Cardiac fibroblast (primary cell): ENCODE data around the gene ETFB.

Experiments used
- DNase-seq, 2 donors: peaks; one replicate each; pipeline versions ENCODE4 v3.0.0 to v3.0.0-alpha.2; 2010; ENCODE audit warnings: low read depth in 2 of 2
- H3K4me3 ChIP-seq, 2 donors: replicated peaks in 1 of 2; 1 replicate in 1 of 2; 2 replicates in 1 of 2; pipeline ENCODE4 v1.5.1; 2011; ENCODE audit warnings: low read depth in 2 of 2, low read length in 2 of 2, mild to moderate bottlenecking in 2 of 2, moderate library complexity in 1 of 2
- CTCF ChIP-seq: IDR thresholded peaks from one replicate; pipeline ENCODE4 v1.5.1; 2011; ENCODE audit warnings: low read depth, mild to moderate bottlenecking, low read length, inconsistent platforms

Gene ETFB

GRCh38 chr19:51301266-51301665 is 64.9 kb downstream of the ETFB start:
- TF ChIP-seq CTCF: no peak
- no peak overlapping the region for H3K4me3 ChIP-seq
- no peak for DNase-seq

- no peak overlapping the region for H3K4me3 ChIP-seq
- no peak for TF ChIP-seq CTCF
- DNase-seq: no peak
These were observed 68.8 kb downstream of the ETFB start for GRCh38 chr19:51297406-51297805.

- no peak for DNase-seq
- no peak overlapping the region for H3K4me3 ChIP-seq
- no peak for TF ChIP-seq CTCF
These were observed 69.7 kb downstream of the ETFB start for GRCh38 chr19:51296336-51297093.

GRCh38 chr19:51295382-51296126 is 70.6 kb downstream of the ETFB start:
- no peak for DNase-seq
- H3K4me3 ChIP-seq: no peak overlapping the region
- no peak for TF ChIP-seq CTCF
